Hippocampal formation (tissue), 2 donors: Measurements from ENCODE around the gene BCO1.

Experiments
- DNase-seq, 2 donors: peaks; one replicate each; lab custom pipeline; 2025; lab: John Stamatoyannopoulos, UW

Gene BCO1

DNA sequence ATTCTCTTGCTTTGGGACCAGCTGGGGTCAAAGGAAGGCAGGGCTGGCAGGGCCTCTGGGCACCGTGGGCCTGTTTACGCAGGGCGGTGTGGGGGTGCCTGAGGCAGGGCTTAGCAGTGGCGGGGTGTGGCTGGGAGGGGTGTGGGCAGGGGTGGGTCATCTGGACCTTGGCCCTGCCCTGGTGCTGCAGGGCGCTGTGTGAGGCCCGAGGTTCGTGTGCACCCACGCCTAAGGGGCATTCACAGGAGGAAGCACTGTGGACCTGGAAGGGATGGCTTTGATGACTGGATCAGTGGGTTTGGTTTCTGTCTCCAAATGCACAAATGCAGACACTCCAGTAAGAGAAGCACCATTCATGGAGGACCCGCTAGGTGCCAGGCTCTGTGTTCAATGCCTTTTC, 37.3 kb downstream of the BCO1 start:
- DNase-seq = no peak

DNA sequence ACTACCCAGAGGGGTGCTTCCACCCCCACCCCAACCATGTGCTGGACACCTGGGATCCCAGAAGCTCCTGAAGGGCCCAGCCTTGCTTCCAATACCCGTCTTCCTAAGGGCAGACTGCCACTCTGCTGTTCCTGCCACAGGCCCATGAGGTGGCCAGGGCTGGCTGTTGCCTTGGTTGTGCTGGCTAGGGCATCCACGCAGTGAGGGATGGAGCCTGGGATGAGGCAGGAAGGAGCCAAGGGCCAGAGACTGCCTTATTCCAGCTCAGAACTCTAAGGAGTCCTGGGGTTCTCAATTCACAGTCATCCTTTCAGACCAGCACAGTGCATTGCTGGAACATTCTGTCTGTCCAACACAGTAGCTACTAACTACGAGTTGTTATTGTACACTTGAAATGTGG, 37.8 kb downstream of the BCO1 start:
- peak; percentile 42 to 44 for DNase-seq

DNA sequence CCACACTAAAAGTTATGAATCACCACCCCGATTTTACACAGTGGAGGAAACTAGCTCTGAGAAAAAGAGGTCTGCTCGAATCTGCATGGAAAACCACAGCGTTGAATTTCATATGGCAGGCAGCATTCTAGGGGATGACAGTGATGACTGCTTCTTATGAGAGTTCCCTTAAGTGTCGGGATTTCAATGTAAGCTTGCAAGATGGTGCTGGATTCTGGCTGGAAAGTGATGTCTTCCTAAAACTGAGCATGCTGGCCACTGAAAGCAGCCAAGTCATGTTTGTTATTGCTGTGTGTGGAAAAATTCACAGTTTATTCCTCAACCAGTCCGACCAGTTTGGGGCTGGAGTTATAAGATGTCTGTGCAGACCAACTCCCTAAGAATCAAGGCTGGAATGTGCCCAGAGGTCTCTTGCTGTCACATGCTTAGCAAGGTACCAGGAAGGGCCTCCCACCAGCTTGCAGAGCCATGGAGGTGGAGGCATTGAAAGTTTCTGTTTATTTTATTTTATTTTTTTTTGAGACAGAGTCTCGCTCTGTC, 39.1 kb downstream of the BCO1 start:
- DNase-seq = no peak

DNA sequence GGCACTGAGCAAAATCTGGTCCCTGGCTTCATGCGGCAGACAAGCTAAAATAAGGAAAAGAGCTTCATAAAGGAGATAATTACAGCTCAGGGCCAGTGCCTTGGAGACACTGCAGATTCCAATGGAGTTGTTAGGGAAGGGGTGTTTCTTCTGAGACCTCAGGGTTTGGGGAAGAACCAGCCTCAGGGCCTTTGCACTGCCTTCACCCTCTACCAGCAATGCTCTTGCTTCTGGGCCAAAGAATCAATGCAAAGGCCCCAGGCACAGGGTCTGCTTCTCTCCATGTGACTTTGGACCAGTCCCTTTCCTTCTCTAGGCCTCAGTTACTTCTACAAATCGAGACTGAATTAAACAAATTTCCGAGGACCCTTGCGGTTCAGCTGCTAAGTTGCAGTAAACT, 40.0 kb downstream of the BCO1 start:
- no peak for DNase-seq

DNA sequence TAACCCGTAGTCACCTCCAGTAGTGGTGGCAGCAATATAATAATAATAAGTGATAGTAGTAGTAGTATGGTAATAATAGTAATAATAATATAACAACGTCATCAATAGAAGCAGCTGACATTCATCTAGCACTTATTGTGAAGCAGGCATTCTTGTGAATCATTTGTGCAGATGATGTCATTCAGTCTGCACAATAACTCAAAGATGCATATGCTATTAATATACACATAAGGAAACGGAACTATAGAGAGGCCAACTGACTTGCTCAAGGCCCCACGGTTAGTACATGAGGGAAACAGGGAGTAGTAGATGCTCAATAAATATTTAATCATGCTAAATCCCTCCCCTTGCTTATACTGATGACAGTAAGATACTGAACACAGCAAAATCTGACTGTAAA, 40.9 kb downstream of the BCO1 start:
- DNase-seq = no peak

DNA sequence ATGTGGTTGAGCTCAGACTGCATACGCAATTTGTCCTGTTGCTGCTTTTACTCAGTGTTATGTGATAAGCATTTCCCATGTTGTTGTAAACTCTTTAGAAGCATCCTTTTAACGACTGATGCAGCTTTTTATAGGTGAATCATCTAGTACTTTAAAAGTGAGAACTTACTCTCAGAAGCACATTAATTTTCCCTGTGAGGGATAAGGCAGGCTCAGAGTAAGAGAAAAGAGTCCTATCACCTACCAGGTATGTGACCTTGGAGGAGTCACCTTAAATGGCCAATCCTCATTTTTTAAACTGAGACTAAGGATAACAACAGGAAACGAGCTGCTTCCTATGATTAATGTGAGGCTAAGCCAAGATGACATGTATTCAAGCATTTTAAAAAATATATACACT, 41.9 kb downstream of the BCO1 start:
- no peak for DNase-seq

DNA sequence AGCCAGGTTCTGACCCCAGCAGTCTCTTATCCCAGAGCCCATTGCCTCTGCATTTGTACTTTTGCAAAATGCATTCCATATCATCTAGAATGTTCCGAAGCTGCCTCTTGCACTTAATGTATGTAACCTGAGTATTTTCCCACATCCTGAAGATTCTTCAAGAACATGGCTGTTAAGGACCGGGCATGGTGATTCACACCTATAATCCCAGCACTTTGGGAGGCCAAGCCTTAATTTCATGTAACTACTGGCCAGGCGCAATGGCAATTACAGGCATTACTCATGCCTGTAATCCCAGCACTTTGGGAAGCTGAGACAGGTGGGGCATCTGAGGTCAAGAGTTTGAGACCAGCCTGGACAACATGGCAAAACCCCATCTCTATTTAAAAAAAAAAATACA, 44.6 kb downstream of the BCO1 start:
- DNase-seq = no peak

DNA sequence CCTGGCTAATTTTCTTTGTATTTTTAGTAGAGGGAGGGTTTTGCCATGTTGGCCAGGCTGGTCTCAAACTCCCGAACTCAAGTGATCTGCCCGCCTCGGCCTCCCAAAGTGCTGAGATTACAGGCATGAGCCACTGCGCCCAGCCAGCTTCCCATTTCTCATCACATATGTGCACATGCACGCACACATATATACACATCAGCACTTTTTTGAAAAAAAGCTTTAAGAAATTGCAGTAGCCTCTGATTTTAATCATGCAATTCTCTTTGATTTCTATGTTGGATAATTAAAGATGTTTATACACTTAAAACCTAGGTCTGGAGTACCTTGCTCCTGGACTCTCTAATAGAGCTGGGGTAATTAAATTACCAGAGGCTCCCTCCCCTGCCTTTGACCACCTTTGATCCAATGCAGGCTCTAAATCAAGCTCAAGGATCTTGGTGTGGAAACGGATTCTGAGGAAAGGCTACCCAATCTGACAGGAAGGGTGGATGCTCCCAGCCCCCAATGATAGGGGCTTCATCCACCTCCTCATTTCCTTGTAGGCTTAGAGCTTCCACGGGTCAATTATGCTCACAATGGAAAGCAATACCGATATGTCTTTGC, 46.6 kb downstream of the BCO1 start:
- DNase-seq = no peak

DNA sequence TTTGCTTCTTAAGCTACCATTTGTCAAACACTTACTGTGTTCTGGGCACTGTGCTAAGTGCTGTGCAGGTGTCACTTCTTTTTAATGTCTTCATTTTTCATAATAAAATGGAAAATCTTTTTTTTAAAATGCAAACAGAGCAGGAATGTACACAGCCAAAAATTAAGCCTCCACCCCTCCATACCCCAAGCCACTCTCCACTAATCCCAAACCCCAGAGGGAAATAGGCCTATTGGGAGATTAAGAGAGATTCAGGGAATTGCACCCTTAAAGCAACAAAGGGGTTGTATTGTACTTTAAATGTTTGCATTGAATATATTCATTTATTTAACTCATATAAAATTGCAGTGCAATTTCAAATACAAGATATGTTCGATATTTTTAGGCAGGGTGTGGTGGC, 47.7 kb downstream of the BCO1 start:
- DNase-seq = no peak

DNA sequence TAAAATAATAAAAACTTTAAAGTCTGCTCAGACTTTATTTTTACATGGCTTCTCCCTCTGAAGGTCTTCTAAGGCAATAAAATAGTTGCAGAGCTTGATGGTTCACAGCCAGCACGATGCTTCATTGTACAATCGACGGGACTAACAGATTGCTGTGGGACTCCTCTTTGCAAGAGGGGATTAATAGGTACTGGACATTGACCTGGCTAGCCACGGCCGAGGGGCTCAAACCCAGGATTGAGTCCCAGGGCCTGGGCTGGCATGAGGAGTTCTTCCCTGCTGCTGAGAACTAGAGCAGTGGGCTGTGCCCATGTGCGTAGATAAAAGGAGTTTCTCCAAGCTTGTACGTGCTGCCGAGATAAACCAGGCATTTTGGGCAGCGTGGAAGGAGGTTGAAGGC, 52.6 kb downstream of the BCO1 start:
- DNase-seq = no peak

DNA sequence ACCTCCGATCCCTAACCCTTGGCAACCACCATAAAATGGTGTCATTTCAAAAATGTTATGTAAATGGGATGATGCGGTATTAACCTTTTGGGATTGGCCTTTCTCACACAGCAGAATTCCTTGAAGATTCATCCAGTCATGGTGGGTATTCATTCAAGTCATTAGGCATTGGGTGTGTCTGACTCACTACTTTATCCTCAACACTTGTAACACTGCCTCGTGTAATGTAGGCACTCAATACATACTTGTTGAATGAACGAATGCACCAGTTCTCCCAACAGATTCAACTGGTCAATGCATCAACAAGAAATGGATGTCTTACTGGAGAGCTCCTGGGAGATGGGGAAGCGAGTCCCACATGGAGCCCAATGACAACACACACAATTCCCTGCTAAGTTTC, 54.4 kb downstream of the BCO1 start:
- DNase-seq = no peak

DNA sequence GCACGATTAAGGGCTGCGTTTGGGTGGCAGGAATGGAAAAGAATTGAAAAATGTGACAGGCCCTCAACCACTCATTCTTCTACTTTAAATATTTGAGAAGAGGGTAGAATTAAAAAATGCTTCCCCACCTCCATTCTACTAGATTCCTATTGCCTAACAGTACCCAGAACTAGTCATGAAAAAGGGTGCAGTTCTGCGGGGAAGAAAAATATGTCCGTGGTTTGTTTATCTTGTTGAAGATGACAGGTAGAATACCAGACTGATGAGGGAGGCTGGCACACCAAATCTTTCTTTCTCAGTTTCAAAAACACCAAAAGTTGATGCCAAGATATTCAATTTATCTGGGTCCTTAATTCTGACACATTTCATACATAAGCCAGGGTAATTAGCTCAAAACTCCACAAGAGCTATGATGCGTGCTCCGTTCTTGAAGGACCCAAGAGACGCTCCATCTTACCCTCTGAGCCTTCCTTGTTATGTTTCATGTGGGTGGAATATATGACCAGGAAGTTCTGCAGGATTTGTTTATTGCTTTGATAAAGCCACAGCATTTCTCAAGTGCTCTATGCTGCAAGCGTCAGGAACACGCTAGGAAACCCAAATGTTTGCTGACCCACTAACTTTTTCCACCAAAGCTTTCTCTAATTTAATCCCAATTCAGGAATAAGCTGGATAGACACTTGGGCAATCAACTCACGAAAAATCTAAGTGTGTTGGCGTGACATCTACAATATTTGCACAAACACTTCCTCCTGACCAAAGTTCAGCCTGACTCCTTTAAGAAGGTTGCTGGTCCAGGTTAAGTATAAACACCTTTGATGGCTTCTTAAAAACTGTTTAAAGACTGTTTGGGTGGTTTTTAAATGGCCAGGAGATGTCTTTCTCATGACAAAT, 55.7 kb downstream of the BCO1 start:
- DNase-seq = no peak

DNA sequence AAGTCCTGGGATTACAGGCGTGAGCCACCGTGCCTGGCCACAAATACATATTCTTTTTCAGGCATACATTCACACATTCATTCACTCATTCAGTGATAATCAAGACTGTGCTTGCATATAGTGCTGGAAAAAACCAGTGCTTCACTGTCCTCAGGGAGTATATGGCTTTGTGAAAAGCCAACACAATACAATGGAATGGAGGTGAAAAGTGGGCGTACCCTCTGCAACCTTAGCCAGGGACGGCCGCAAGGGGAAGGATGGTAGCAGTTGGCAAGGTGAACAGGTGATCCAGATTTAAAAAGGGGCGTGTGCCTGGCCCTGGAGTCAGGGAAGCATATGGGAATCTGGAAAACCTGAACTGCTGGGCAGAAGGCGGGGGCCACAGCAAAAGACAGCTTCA, 58.1 kb downstream of the BCO1 start:
- DNase-seq = no peak

DNA sequence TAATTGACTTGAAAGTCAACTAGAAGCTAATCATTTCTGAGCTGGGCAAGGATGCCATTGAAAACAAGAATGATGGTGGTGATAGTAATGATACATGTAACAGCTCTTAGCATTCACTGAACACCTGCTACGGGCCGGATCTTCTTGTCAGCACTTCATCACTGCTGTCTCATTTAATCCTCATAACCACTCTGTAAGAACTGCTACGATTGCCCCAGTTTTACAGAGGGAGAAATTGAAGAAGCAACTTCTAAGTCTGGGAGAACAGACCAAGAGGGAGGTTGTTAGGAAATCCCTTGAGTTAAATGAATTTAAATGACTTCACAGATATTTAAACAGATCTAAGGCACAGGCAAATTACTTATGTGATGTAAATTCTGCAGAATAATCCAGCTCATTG, 69.3 kb downstream of the BCO1 start:
- DNase-seq = no peak

DNA sequence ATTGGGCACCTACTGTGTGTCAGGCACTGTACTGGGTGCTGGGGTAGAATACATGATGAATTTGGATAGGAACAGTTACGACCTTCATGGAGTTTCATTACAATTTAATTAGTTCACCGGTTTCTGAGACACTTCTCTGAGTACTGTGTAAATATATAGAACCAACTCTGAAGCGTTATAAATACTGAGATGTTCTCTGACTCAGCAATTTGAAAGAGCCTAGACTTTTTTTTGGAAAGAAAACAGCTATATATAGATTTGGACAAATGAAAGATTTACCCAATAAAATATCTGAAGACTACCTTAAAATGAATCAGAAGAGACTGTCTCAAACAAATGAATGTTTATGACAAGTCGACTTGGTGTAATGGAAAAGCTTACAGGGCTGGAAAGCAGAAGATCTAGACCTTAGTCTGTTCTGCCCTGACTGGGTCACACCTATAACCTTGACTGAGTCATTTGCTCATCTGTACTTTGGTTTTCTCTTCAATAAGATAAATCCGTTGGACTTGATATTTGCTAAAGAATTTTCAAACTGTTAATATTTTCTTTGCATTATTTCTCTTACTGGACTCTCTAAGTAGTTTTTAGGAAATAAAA, 71.7 kb downstream of the BCO1 start:
- DNase-seq = no peak

DNA sequence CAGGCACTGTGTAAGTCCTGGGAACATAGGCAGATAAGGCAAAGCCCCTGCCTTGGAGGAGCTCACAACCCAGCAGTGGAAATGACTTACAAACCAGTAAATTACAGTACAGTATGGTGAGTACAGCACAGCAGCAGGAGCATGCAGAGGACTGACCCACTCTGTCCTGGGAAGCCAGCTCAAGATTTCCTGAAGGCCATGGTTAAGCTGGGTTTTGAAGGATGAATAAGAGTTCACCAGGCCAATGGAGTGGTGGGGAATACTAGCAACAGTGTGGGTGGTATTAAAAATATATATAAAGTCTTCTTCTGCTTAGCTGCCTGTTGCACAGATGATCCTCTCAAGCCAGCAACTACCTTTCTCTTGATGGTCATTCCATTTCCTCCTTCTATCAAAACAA, 73.3 kb downstream of the BCO1 start:
- no peak for DNase-seq

DNA sequence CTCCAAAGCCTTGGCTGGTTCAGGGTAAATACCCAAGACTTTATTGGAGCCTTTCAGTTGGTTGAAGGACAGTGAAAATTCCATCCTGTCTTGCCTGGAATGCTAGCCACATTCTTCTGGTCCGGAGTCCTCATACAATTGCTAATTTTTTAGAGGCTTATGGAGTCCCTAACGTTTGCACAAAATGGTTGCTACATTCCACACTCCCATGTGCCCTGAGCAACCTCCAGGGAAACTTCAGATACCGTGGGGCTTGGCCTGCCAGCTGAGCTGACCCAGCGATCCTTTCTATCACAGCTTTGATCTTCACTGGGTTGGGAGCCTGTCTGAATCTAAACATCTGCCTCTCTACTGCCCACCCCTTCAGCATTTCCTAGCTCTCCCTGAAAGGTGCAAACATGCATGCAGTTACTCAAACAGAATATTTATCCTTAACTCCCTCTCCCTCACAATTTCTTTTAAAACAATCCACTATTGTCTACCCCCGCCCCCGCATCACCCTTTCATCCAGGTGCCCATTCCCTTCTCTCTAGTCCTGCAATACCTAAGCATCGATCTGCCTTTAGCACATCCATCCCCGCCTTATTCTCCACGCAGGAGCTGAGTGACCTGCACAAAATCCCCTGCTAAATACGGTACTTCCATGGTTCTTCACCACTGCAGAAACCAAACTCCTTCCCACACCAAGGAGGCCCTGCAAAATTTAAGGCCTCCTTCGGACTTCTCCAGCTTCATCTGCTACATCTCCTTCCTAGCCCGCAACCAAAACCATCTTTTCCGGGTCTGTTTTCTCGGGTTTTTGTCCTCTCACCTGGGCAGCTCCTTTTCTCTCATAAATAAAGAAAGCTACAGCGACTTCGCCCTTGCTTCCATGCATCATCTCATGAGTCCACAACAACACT, 75.5 kb downstream of the BCO1 start:
- DNase-seq = no peak

DNA sequence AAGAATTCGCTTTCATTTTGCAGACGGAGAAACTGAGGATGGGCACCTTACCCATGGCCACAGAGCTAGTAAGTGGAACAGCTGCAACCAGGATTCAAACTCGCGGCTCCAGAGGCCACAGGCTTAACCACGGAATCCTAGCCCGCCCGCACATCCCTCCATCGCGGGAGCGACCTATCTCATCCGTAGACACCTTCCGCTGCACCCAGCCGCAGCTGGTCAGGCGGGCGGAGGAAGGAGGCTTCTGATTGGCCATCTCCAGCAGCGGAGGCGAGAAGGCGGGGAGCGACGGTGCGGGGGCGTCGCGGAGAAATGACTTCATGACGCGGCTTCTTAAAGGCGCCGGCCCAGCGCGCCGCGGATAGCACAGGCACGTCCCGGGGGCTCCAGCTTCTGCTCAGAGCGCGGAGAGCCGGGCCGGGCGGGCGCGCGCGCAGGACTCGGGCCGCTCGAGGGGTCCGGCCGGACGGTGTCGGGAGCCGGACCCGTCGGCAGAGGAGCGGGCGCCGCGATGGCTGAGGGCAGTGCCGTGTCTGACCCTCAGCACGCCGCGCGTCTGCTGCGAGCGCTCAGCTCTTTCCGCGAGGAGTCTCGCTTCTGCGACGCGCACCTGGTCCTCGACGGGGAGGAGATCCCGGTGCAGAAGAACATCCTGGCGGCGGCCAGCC, 76.2 kb downstream of the BCO1 start, which contains the start of gene GAN:
Gene GAN, plus strand, starts transcription at position 360 of the 668 bp plus-strand sequence. Its CDS starts 152 bp downstream, at position 512.
- peak; percentile 90 to 92 for DNase-seq

DNA sequence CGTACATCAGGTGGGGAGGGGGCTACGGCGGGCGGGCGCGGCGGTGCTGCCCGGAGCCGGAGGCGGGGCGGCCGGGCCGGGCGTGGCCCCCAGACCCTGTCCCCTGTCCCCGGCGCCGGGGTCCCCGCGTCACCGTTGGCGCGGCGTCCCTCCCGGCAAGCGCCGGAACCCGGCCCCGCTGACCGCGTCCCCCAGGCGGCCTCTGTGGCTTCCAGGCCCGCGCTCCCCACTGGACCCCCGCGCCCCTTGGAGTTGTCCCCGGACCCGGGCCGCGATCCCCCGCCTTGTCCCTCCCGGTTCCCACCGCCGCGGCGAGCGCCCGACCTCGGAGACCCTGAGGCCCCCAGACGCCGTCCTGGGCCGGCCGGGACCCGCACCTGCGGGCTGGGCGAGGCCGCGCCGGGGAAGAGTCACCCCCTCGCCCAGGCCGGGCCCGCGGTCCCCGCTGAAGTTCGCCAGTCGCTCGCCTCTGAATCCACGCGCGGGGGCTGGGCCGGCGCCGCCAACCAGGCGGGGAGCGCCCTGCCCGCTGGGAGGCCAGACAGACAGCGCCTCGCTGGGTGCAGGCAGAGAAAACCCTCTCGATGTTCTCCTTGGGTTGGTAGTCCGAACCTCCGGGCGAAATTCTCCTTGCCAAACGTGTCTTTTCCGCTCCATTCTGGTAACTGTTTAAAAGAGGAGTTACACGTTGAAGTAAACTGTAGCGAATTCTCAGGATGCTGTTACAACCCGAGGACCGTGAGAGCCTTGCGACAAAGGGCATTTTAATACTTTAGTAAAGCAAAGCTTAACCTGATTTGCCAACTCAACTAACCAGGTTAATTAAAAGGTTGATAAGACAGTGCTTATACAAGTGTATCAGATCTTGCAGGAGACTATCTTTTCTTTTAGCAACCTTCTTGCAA, 77.0 kb downstream of the BCO1 start:
- peak; percentile 13 to 32 for DNase-seq

DNA sequence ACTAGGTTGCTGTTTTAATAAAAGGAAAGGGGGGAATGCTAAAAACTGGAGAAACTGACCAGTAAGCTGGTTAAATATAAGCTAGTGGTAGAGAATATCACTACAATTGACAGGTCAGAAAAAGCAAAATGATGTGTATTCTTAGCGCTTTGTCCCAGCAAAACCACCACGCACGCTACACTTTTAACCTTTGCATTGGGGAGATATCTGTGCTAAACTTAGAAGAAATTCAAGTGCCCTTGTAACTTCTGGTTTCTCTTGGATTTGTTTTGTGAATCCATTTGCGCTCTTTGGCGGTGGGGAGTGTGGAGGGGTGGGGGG, 77.6 kb downstream of the BCO1 start:
- no peak for DNase-seq
